ENCODE data around the gene PRKX. TPM values are rescaled to one million over a fixed set of nuclear protein-coding genes. Genes with fewer than 3 reads are reported as not detected.
"Not testable (repeated sequence)": the region's sequence is repeated elsewhere in the genome, so short reads cannot be mapped to it uniquely, and the experiment has no call there.

The PRKX gene
- total and polyA plus RNA-seq, 2 of the 8 experiments (the other 6 are each of a cell fraction or from before 2014, with no cell fraction given) = 19.4 to 55.3 TPM

- not testable (repeated sequence) for H2BK12ac ChIP-seq (ENCODE audit: low read depth, low read length); H3K4ac ChIP-seq (replicated peaks; ENCODE audit: insufficient read length, low read depth, low read length)
Observed at GRCh38 chrX:3723460-3723859, 10.0 kb upstream of the PRKX start.

More at GRCh38 chrX:3723460-3723859, 10.0 kb upstream of the PRKX start:
- H3K27me3 ChIP-seq (replicated peaks in 1 of 4; ENCODE audit: control insufficient read depth in 3 of 4, extremely low read depth in 1 of 4, insufficient read depth in 3 of 4, low read length in 3 of 4); H3K14ac ChIP-seq (ENCODE audit: insufficient read length); H3K9me3 ChIP-seq (ENCODE audit: insufficient read depth in 2 of 2, low read depth in 1 of 2, low read length in 1 of 2); H4K20me1 ChIP-seq (replicated peaks in 1 of 2; ENCODE audit: control insufficient read depth in 1 of 2, insufficient read depth in 2 of 2, low read length in 2 of 2); H2AFZ ChIP-seq (ENCODE audit: low read length); H3K27ac ChIP-seq (ENCODE audit: low read depth, low read length); H2BK20ac ChIP-seq (ENCODE audit: low read length); H4K8ac ChIP-seq (ENCODE audit: extremely low read depth, insufficient read depth, low read length); H4K5ac ChIP-seq (ENCODE audit: insufficient read length, low read depth, low read length); H3K4me3 ChIP-seq (ENCODE audit: extremely low read depth in 1 of 4, insufficient read depth in 2 of 4, low read depth in 3 of 4, low read length in 4 of 4); H3K18ac ChIP-seq (ENCODE audit: extremely low read depth, low read length); H3K56ac ChIP-seq (replicated peaks; ENCODE audit: insufficient read length, low read depth, low read length); H3K4me1 ChIP-seq (replicated peaks in 1 of 4; ENCODE audit: control insufficient read depth in 3 of 4, insufficient read depth in 4 of 4, low read length in 3 of 4); H3K79me1 ChIP-seq (ENCODE audit: low read depth, low read length); H3K79me2 ChIP-seq (ENCODE audit: control insufficient read depth in 1 of 2, insufficient read depth in 2 of 2, low read length in 2 of 2); H2BK5ac ChIP-seq (ENCODE audit: low read depth, low read length); H3K36me3 ChIP-seq (ENCODE audit: control insufficient read depth in 2 of 4, insufficient read depth in 4 of 4, low read length in 3 of 4); H3K9ac ChIP-seq (replicated peaks in 1 of 4; ENCODE audit: extremely low read depth in 1 of 4, low read depth in 3 of 4, low read length in 3 of 4); H3K23ac ChIP-seq (ENCODE audit: insufficient read length); DNase-seq (ENCODE audit: low read depth in 1 of 2, low spot score in 2 of 2); H2AK5ac ChIP-seq (ENCODE audit: low read depth, low read length); H4K91ac ChIP-seq (replicated peaks; ENCODE audit: insufficient read length, low read length); FAIRE-seq; H3K4me2 ChIP-seq (ENCODE audit: insufficient read depth in 1 of 2, low read depth in 2 of 2, low read length in 2 of 2); H2BK120ac ChIP-seq (replicated peaks; ENCODE audit: low read depth, low read length); H2BK15ac ChIP-seq (ENCODE audit: low read length); H3K23me2 ChIP-seq (ENCODE audit: low read depth, low read length); CTCF ChIA-PET (ENCODE audit: partially characterized antibody); POLR2A ChIA-PET (ENCODE audit: partially characterized antibody): not testable (repeated sequence)
- WGBS, 2 experiments (ENCODE audit: extremely low coverage in 1 of 2, insufficient coverage in 1 of 2, insufficient read length in 1 of 2, insufficient replicate concordance in 2 of 2, low coverage in 1 of 2, low lambda C conversion rate in 2 of 2, missing lambda C conversion rate in 1 of 2) = 86% methylated on average over 7 of the region's 9 CpGs; no CpG with 5 or more reads in 1 of the 2 experiments
